ENCODE measurements around the gene TTLL10. TPM values are rescaled to one million over a fixed set of nuclear protein-coding genes. Genes with fewer than 3 reads are reported as not detected.

Gene TTLL10
- total and polyA plus RNA-seq, 2 of the 8 experiments (the other 6 are each of a cell fraction or from before 2014, with no cell fraction given) = 1.1 to 1.7 TPM

DNA sequence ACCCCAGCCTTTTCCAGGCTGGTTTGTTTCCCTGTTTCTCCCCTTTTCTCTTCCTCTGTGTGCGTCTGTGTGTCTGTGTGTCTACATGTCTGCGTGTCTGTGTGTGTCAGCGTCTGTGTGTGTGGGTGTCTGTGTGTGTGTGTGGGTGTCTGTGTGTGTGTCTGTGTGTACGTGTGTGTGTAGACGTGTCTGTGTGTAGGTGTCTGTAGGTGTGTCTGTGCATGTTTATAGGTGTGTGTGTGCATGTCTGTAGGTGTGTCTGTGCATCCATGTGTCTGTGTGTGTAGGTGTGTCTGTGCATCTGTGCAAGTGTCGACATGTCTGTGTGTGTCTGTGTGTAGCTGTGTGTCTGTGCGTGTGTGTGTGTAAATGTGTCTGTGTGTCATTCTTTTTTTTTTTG, 3.3 kb downstream of the TTLL10 start (continued):
- TF ChIP-seq POLR2A (IDR thresholded peaks at IDR 0.05; ENCODE audit: control extremely low read depth in 1 of 2, low read depth in 2 of 2, low read length in 2 of 2) (no peak), POU5F1 (IDR thresholded peaks at IDR 0.05; ENCODE audit: low read depth, low read length) (no peak), ZNF274 (IDR thresholded peaks at IDR 0.05; ENCODE audit: borderline replicate concordance, extremely low read depth, low read length) (no peak), SUZ12 (IDR thresholded peaks at IDR 0.05; ENCODE audit: low read length) (no peak), SP4 (IDR thresholded peaks at IDR 0.05; ENCODE audit: low read length) (no peak), KDM5A (IDR thresholded peaks at IDR 0.05; ENCODE audit: low read length) (no peak), CTBP2 (IDR thresholded peaks at IDR 0.05; ENCODE audit: borderline replicate concordance, insufficient read depth, insufficient read length, low read length) (no peak)
- TF ChIP-seq, protein P1, sequence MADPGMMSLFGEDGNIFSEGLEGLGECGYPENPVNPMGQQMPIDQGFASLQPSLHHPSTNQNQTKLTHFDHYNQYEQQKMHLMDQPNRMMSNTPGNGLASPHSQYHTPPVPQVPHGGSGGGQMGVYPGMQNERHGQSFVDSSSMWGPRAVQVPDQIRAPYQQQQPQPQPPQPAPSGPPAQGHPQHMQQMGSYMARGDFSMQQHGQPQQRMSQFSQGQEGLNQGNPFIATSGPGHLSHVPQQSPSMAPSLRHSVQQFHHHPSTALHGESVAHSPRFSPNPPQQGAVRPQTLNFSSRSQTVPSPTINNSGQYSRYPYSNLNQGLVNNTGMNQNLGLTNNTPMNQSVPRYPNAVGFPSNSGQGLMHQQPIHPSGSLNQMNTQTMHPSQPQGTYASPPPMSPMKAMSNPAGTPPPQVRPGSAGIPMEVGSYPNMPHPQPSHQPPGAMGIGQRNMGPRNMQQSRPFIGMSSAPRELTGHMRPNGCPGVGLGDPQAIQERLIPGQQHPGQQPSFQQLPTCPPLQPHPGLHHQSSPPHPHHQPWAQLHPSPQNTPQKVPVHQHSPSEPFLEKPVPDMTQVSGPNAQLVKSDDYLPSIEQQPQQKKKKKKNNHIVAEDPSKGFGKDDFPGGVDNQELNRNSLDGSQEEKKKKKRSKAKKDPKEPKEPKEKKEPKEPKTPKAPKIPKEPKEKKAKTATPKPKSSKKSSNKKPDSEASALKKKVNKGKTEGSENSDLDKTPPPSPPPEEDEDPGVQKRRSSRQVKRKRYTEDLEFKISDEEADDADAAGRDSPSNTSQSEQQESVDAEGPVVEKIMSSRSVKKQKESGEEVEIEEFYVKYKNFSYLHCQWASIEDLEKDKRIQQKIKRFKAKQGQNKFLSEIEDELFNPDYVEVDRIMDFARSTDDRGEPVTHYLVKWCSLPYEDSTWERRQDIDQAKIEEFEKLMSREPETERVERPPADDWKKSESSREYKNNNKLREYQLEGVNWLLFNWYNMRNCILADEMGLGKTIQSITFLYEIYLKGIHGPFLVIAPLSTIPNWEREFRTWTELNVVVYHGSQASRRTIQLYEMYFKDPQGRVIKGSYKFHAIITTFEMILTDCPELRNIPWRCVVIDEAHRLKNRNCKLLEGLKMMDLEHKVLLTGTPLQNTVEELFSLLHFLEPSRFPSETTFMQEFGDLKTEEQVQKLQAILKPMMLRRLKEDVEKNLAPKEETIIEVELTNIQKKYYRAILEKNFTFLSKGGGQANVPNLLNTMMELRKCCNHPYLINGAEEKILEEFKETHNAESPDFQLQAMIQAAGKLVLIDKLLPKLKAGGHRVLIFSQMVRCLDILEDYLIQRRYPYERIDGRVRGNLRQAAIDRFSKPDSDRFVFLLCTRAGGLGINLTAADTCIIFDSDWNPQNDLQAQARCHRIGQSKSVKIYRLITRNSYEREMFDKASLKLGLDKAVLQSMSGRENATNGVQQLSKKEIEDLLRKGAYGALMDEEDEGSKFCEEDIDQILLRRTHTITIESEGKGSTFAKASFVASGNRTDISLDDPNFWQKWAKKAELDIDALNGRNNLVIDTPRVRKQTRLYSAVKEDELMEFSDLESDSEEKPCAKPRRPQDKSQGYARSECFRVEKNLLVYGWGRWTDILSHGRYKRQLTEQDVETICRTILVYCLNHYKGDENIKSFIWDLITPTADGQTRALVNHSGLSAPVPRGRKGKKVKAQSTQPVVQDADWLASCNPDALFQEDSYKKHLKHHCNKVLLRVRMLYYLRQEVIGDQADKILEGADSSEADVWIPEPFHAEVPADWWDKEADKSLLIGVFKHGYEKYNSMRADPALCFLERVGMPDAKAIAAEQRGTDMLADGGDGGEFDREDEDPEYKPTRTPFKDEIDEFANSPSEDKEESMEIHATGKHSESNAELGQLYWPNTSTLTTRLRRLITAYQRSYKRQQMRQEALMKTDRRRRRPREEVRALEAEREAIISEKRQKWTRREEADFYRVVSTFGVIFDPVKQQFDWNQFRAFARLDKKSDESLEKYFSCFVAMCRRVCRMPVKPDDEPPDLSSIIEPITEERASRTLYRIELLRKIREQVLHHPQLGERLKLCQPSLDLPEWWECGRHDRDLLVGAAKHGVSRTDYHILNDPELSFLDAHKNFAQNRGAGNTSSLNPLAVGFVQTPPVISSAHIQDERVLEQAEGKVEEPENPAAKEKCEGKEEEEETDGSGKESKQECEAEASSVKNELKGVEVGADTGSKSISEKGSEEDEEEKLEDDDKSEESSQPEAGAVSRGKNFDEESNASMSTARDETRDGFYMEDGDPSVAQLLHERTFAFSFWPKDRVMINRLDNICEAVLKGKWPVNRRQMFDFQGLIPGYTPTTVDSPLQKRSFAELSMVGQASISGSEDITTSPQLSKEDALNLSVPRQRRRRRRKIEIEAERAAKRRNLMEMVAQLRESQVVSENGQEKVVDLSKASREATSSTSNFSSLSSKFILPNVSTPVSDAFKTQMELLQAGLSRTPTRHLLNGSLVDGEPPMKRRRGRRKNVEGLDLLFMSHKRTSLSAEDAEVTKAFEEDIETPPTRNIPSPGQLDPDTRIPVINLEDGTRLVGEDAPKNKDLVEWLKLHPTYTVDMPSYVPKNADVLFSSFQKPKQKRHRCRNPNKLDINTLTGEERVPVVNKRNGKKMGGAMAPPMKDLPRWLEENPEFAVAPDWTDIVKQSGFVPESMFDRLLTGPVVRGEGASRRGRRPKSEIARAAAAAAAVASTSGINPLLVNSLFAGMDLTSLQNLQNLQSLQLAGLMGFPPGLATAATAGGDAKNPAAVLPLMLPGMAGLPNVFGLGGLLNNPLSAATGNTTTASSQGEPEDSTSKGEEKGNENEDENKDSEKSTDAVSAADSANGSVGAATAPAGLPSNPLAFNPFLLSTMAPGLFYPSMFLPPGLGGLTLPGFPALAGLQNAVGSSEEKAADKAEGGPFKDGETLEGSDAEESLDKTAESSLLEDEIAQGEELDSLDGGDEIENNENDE (IDR thresholded peaks at IDR 0.05; ENCODE audit: insufficient replicate concordance, low read length) = no peak

Data from H1 (cell line).